Measurements from ENCODE around the gene BPI.

BPI gene

GRCh38 chr20:38260378-38261053 is 43.4 kb upstream of the BPI start, which contains the start of gene KIAA1755:
Gene KIAA1755, minus strand, starts transcription at chr20:38260735. Its CDS starts 235 bp downstream, at chr20:38260500.
- no peak for TF ChIP-seq CTCF (IDR thresholded peaks at IDR 0.05)
- TF ChIP-seq ZFX (IDR thresholded peaks at IDR 0.05; ENCODE audit: borderline replicate concordance), result no peak
- no peak within 1 kb of the TSS for H3K27ac ChIP-seq

GRCh38 chr20:38261054-38261390 is 42.9 kb upstream of the BPI start:
- no peak overlapping the region for H3K27ac ChIP-seq
- TF ChIP-seq CTCF (IDR thresholded peaks at IDR 0.05) (no peak), ZFX (IDR thresholded peaks at IDR 0.05; ENCODE audit: borderline replicate concordance) (no peak)

GRCh38 chr20:38262931-38263330 is 41.0 kb upstream of the BPI start:
- no peak for TF ChIP-seq ZFX (IDR thresholded peaks at IDR 0.05; ENCODE audit: borderline replicate concordance)
- no peak for TF ChIP-seq CTCF (IDR thresholded peaks at IDR 0.05)
- no peak overlapping the region for H3K27ac ChIP-seq

- no peak overlapping the region for H3K27ac ChIP-seq
- TF ChIP-seq ZFX (IDR thresholded peaks at IDR 0.05; ENCODE audit: borderline replicate concordance) (no peak), CTCF (IDR thresholded peaks at IDR 0.05) (no peak)
These were observed 37.5 kb upstream of the BPI start for GRCh38 chr20:38266426-38266825.

GRCh38 chr20:38267296-38267695 is 36.7 kb upstream of the BPI start:
- H3K27ac ChIP-seq, result no peak overlapping the region
- TF ChIP-seq ZFX (IDR thresholded peaks at IDR 0.05; ENCODE audit: borderline replicate concordance) (no peak), CTCF (IDR thresholded peaks at IDR 0.05) (no peak)

- TF ChIP-seq ZFX (IDR thresholded peaks at IDR 0.05; ENCODE audit: borderline replicate concordance), result no peak
- no peak for TF ChIP-seq CTCF (IDR thresholded peaks at IDR 0.05)
- H3K27ac ChIP-seq, result no peak overlapping the region
These were observed 35.9 kb upstream of the BPI start for GRCh38 chr20:38267901-38268514.

GRCh38 chr20:38269040-38269439 is 34.9 kb upstream of the BPI start:
- TF ChIP-seq ZFX (IDR thresholded peaks at IDR 0.05; ENCODE audit: borderline replicate concordance) (no peak), CTCF (IDR thresholded peaks at IDR 0.05) (no peak)
- no peak overlapping the region for H3K27ac ChIP-seq

All from 22Rv1 (cell line).